ENCODE results near the gene NR3C1. TPM values are rescaled to one million over a fixed set of nuclear protein-coding genes. Genes with fewer than 3 reads are reported as not detected.

The NR3C1 gene
- polyA plus RNA-seq, 3 donors: 38.5 to 39.6 (median 38.6) TPM

GRCh38 chr5:143373076-143373475, 30.4 kb downstream of the NR3C1 start:
- no peak for DNase-seq (ENCODE audit: low read depth in 3 of 3, low spot score in 2 of 3)

DNA sequence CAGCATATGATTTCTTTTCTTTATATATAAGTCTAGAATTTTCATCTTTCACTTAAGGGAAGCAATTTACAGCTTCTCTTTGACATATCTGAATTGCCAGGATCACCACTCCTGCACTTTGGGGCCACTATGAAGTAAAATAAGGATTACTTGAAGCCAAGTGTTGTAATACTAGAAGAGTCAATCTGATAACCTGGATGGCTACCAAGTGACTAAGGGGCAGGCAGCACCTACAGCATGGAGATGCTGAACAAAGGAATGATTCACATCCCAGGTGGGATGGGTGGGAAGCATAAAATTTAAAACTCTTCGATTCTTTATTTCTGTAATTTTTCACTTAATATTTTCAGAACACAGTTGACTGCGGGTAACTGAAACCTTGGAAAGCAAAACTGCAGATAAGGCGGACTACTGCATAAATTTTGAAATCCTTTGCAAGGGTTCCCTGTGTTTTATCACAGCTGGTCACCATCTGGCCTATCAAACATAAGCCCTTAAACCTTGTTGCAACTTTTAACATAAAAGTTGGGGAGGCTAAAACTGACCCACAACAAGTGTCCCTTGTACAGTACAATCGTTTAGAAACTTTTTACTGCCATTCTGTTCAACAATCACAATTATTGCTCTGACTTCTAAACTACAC, 31.2 kb downstream of the NR3C1 start:
- no peak for DNase-seq (ENCODE audit: low read depth in 3 of 3, low spot score in 2 of 3)

GRCh38 chr5:143370440-143370839, 33.0 kb downstream of the NR3C1 start:
- DNase-seq (ENCODE audit: low read depth in 3 of 3, low spot score in 2 of 3): no peak

DNA sequence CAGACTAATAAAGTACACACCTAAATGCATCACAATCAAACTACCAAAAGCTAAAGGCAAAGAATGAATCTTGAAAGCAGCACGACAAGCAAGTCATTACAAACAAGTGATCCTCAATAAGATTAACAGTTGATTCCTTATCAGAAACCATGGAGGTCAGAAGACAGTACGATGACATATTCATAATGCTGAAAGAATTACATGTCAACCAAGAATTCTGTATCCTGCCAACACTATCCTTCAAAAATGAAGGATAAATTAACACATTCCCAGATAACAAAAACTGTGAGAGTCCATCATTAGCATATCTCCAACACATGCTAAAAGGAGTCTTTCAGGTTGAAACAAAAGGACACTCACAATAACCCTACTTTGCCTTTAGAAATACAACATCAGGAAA, 39.4 kb downstream of the NR3C1 start:
- no peak for DNase-seq (ENCODE audit: low read depth in 3 of 3, low spot score in 2 of 3)

GRCh38 chr5:143362664-143363227, 40.7 kb downstream of the NR3C1 start:
- DNase-seq (ENCODE audit: low read depth in 3 of 3, low spot score in 2 of 3): no peak

DNA sequence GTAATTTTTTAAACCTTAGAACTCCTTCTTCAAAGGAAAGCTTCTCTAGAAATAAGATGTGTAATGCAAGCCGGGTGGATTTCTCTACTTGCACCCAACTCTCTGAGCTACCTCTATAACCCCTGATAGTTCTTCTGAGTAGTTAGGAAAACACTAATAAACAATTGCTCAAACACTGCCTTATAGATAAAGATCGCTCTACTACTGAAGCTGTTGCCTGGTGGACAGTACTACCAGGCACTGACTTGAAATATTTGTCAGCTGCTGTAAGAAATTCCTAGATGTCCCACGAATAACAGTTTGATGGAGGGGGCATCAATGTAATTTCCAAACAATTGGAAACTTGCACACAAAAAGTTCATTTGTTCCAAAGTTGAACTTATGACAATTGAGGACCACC, 42.0 kb downstream of the NR3C1 start:
- no peak for DNase-seq (ENCODE audit: low read depth in 3 of 3, low spot score in 2 of 3)

DNA sequence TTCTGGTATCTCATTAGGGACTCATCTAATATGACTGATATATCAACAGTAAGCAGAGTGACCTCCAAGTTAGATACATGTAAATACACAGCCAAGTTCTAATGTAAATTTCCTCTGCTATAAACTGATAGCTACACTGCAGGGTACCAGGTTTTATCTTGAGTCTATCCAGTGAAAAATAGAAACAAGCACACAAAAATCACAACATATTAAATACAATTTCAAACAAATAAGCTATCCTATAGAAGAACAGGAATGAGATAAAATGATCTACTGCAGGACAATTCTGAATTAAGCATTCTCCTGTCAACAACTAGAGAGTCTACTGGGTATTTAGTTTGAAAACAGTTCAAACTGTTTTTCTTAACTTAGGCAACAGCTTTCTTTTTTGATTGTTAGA, 42.7 kb downstream of the NR3C1 start:
- no peak for DNase-seq (ENCODE audit: low read depth in 3 of 3, low spot score in 2 of 3)

GRCh38 chr5:143359869-143360268, 43.6 kb downstream of the NR3C1 start:
- no peak for DNase-seq (ENCODE audit: low read depth in 3 of 3, low spot score in 2 of 3)

GRCh38 chr5:143356855-143357583, 46.5 kb downstream of the NR3C1 start:
- DNase-seq (ENCODE audit: low read depth in 3 of 3, low spot score in 2 of 3): no peak

DNA sequence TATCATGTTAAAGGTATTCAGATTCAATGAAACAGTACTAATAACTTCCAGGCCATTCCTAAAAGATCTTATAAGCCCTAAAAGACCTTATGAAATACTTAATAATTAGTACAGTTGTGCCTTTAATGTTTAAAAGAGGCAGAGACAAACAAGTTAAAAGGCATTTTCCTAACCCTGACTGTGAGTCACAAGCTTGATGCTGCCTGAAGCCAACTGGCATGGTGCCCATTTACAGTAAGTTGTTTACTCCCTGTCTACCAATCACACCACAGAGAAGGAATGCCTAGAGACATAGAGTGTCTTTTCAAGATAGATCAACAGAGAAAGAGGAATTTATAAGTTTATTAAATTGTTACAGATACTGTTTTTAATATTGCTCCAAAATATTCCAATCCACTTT, 47.8 kb downstream of the NR3C1 start:
- peak; percentile 14 to 47 (median 36) for DNase-seq (ENCODE audit: low read depth in 3 of 3, low spot score in 2 of 3)

DNA sequence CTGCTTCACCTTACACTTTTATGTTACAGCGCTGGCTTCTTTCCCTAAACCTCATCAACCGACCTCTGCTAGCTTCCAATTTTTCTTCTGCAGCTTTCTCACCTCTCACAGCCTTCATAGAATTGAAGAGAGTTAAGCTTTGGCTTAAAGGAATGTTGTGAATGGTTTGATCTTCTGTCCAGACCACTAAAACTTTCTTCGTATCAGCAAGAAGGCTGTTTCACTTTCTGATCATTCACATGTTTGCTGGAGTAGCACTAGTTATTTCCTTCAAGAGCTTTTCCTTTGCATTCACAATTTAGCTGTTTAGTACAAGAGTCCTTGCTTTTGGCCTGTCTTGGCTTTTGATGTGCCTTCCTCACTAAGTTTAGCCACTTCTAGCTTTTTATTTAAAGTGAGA, 49.5 kb downstream of the NR3C1 start:
- no peak for DNase-seq (ENCODE audit: low read depth in 3 of 3, low spot score in 2 of 3)

DNA sequence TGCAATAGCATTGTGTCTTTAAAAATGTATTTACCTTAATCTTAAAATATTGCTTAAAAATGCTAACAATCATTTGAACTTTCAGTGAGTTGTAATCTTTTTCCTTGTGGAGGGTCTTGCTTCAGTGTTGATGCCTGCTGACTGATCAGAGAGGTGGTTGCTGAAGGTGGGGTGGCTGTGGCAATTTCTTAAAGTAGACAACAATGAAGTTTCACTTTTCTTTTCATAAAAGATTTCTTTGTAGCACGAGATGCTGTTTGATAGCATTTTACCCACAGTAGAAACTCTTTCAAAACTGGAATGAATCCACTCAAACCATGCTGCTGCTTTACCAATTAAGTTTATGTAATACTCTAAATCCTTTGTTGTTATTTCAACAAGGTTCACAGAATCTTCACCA, 50.8 kb downstream of the NR3C1 start:
- no peak for DNase-seq (ENCODE audit: low read depth in 3 of 3, low spot score in 2 of 3)

- no peak for DNase-seq (ENCODE audit: low read depth in 3 of 3, low spot score in 2 of 3)
Observed at GRCh38 chr5:143350751-143351602, 52.5 kb downstream of the NR3C1 start.

- no peak for DNase-seq (ENCODE audit: low read depth in 3 of 3, low spot score in 2 of 3)
Observed at GRCh38 chr5:143350341-143350740, 53.1 kb downstream of the NR3C1 start.

DNA sequence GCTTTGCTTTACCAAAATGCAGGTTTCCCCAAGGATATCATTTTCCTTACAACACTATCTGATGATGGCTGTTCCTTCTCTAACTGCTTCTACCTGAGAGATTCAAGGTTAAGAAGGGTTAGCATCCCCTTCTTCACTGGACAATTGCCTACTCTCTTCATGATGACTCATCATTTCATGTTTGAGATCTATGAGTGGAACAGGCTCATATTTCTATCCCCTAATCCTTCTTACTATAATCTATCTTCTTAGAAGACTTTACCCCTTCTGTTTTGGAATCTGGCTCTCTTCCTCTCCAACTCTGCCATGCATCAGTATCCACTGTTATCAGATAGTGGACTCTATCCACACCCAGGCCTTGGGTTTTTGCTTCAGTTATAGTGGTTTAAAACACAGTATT, 54.3 kb downstream of the NR3C1 start:
- no peak for DNase-seq (ENCODE audit: low read depth in 3 of 3, low spot score in 2 of 3)

DNA sequence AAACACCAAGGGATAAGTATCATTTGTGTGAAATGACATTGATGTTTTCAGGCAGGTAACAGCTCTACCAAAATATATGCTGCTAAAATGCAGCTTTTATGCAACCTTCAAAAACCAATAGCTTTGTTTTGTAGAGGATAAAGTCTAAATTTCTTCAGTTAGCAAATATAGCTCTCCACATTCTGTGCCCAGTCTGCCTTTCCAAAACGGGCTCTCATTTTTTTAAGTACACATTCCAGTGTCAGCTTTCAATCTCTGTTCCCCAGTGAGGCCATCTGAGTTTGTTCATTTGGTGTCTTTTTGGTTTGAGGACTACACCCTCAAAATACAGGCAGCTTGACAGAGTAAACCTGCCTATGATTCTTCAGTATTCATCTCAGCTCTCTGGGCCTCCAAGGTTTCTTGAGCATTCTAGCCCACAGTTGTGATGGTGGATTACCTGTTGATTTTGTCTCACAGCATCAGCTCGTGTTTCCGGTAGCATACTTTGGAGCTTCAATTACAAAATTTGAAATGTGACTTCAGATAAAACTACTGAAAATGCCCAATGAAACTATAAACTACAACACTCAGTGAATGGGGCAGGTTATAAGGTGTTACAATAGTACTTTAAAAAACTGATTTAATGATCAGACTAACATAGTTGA, 55.7 kb downstream of the NR3C1 start:
- no peak for DNase-seq (ENCODE audit: low read depth in 3 of 3, low spot score in 2 of 3)

- DNase-seq (ENCODE audit: low read depth in 3 of 3, low spot score in 2 of 3): no peak
Observed at GRCh38 chr5:143347046-143347445, 56.4 kb downstream of the NR3C1 start.

DNA sequence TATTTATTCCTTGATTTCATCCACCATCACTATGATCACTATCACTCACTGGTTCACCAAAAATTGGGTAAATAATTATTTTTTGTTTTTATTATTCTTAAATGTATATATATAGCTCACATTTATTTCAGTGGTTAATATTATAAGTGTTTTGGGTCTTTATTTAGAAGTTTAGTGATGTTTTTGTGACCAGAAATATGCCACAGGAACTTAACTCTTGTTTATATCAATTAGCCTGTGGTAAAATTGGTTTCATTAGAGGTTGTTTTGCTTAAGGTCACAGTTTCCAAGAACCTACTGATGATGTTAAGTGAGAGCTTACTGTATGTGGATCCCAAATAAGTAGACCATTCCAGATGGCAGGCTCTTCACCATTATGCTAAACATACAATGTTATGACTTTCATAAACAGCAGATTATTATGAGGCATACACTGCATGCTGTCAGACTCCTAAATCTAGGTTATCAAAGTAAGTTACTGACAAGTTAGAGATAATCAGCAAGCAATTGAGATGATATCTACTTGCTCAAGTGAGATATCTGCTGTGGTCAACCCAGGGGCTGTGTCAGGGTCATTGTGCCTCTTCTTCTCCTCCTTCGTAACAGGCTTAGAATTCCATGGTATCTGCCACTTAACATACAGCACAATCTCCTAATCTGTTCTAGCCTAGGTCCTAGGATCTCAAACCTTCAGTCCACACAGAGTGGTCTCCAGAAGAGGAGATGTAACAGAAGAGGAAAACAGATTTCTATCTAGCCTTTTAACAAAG, 57.6 kb downstream of the NR3C1 start:
- DNase-seq (ENCODE audit: low read depth in 3 of 3, low spot score in 2 of 3): no peak

DNA sequence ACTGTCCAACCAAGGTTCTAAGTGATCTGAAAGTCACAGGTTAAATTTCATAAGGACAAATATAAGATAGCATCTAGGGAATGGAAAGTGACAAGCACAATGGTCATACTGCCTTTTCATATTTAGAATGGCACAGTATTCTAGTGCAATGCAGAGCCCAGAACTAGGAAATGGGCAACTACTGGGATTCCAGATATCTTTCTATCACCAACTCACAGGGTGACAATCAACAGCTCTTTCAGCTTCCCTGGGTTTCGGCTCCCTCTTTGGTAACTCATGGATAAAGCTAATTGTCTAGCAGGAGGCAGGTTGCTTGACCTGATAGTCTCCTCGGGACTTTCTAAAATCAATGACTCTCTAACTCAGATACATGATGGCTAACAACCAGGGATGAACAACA, 60.4 kb downstream of the NR3C1 start:
- DNase-seq (ENCODE audit: low read depth in 3 of 3, low spot score in 2 of 3): no peak

DNA sequence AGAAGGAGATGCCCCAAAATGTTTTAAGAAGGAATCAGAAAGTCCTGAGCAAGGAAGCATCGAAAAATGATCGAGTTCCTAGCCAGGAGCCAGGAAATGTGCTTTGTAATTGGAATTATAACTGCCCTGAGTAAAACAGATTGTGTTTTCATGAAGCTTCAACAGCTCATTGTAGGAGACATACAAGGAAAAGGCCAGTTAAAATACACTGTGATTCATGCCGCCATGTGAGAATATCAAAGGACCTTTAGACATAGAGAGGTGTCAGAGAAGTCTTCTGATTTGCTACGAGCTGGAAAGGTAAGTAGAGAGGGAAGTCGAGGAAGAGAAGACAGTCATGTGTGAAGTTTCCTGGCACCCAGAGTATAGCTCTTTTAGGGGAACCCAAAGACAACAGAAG, 60.9 kb downstream of the NR3C1 start:
- DNase-seq (ENCODE audit: low read depth in 3 of 3, low spot score in 2 of 3): no peak
